ENCODE data around the gene ARHGAP30.

Gene ARHGAP30

DNA sequence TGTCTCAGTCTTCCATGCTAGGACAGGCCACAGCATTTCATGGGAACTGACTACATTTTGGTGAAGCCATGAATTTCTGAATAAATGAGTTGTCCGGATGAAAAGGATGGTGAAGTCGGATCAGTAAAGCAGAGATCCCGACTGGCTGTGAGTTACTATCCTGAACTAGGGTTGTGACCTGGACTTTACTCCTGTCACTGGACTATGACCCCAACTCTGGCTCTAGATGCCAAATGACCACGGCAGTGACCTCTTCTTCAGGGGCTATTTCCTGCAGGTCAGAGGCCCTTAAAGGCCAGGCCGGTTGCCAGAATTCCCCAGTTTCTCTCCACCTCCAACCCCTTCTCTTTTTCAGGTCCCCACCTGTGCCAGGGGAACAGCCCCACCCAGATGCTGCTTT is 21.4 kb upstream of the ARHGAP30 start:
- no peak for DNase-seq (ENCODE audit: low read depth)

DNA sequence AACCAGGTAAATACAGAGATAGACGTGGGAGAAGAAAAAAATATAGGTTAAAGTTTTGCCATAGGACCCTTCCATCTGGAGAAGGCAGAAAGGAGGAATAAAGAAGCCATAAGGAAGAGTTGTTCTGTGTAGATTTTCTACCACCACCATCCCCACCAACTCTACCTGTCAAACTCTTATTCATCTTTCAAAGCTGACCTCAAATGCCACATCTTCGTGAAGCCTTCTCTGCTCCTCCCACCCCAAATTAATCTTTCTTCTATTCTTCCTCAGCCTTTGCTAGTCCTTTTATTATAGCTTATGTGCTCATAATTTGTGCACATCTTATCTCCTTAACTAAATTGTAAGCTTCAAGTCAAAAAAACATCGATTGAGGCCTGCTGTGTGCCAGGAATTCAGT is 20.9 kb upstream of the ARHGAP30 start:
- DNase-seq (ENCODE audit: low read depth) = no peak

DNA sequence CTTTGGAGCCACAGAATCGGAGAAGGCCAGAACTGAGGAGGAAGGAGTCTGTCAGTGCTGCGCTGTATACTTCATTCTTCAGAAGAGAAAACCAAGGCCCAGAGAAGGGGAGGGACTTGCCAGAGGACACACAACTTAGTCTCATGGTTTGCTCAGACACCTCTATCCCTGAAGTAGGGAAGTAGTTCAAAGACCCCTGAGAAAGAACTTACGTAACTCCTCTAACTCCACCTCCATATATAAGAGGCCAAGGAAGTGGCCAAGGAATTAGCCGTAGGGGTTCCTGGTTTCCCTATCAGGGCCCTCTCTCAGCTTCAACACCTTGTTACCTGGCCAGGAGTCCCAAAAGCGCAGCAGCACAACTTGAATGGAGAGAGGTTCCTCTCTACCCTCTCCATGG is 20.2 kb upstream of the ARHGAP30 start:
- no peak for DNase-seq (ENCODE audit: low read depth)

DNA sequence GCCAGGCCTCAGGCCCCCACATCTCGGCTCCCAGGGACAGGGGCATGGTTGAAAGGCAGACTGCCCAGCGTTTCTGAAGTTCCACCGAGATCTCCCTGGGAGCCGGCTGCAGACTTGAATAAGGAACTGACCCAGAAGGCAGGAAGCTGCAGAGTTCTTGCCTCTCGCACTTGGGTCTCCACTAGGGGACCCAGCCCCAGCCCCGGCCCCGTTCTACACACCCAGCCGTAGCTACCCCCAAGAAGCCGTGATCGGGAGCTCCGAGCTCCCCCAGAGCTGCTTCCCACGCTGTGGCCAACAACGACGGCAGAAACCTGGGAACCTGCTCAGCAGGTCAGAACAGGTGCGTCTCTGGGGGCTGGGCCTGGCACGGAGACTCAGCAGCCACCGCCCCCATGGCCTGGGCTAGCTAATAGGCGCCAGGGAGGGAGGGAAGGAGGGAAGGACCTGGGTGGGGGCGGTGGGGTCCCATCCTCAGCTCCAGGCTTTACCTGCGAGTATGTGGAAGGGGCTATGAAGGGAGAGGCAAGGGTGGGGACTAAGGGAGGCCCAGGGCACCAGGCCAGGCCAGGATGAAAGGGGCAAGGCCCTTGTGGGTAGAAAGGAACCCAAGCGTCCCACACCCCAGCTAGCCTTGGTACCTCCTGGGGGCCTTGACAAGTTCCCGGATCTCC is 19.7 kb upstream of the ARHGAP30 start, which contains the start of gene NECTIN4:
Gene NECTIN4 (minus strand): TSS at position 308 of the 674 bp plus-strand sequence. CDS start 262 bp downstream, at position 46.
- DNase-seq (ENCODE audit: low read depth) = no peak

DNA sequence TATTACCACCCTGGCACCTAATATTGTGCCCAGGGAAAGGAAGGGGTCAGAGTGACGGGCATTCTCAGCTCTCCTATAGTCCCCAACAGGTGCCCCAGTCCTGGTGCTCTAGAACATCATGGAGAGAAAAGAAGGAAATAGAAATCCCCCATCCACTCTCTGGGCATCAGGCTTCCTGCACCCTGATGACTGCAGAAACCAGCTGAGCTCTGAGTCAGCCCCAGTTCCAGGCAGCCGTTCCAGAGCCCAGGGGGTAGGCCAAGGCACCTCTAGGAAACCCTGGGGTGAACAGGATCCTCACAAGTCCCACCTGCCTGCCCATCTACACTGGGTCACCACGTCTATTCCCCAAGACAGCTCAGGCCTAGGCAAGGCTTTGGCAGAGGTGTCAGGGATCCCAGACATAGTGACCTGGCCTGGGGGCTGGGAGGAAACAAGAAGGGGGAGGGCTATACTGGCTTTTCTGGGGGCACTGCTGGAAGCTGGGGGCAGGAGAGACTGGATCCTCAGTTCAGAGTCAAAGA is 19.0 kb upstream of the ARHGAP30 start:
- peak; percentile 12 for DNase-seq (ENCODE audit: low read depth)

DNA sequence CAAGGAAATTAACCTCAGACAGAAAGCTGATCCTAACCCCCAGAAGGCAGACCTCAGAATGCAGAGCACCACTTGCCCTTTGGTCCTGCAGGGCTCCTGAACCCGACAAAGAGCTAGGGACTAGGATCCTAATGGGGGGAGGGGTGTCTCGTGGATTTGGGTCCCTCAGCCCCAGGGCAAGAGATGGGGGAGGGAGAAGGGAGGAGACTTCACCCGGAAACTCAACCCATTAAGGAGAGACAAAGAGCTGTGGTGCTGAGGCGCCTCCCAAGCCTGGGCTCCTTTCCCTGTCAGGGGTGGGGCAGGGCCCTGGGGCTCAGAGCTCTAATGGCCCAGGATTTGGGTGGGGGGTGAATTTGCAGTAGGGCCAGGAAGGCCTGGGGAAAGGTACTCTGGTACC is 16.8 kb upstream of the ARHGAP30 start:
- no peak for DNase-seq (ENCODE audit: low read depth)

DNA sequence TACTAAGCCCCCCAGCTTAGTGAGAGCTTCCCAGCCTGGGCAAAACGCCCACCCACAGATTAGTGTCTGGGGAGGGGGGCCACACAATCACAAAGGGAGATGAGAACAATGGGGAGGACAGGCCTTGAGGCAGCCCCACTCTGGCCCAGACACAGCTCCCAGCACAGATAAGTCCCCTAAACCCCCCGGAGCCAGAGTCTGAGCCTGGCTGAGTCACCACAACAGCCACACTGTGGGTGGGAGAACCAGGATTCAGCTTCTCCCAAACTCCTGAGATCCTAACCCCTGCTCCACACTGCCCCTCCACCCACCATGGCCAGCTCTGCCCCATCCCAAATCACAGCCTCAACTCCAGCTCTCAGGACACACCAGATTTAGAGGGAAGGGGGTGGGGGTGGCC is 15.5 kb upstream of the ARHGAP30 start:
- no peak for DNase-seq (ENCODE audit: low read depth)

DNA sequence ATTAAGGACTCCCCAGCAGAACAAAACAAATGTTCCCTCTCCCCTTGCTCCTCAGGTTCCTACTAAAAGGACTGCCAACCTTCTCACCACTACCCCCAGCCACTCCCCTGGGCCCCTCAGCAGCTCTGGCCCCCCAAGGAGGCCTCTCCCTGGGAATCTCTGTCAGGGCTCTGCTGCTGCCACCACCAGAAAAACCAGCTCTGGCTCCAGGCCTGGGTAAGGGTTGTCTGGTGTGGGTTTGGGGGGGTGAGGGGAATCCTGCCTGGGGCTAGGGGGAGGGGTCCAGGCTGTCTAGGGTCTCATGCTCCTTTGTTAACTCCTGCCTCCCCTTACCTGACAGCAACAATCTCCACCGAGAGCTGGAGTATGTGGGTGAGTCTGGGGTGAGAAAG is 14.9 kb upstream of the ARHGAP30 start:
- no peak for DNase-seq (ENCODE audit: low read depth)

DNA sequence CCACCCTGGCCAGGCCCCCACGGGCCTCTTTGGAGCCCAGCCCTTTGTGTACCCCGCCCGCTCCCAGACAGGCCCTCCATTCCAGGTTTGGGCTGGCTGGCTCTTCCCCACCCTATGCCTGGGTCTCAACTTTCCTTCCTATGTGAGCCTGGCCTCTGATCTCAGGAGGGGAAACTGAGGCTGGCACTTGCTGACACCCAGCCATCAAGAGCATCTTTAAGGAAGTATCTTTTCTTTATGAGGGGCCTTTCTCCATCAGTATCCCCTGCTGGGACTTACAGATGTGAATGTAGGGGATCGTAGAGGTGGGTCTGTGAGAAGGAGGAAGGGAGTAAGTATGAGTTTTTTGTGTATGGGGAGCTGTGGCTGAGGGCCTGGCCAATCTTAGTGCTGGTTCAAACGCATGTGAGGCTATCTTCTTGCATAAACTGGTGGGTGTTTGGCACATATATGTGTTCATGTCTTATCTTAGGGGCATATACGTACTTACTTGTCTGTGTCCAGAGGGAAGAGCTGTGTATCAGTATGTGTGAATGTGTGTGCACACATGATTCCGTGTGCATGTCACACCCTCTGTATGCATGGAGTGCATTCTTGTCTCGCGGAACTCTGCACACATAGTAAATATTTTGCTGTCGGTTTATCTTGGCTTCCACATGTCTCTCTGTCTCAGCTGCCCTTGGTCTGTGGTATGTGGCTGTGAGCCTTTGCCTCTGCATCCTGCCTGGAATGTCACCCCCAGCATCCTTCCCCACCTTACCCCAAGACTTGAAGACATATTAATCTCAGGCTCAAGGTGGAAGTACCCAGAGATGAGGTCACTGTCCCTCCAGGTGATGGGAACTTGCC is 14.3 kb upstream of the ARHGAP30 start:
- no peak for DNase-seq (ENCODE audit: low read depth)

DNA sequence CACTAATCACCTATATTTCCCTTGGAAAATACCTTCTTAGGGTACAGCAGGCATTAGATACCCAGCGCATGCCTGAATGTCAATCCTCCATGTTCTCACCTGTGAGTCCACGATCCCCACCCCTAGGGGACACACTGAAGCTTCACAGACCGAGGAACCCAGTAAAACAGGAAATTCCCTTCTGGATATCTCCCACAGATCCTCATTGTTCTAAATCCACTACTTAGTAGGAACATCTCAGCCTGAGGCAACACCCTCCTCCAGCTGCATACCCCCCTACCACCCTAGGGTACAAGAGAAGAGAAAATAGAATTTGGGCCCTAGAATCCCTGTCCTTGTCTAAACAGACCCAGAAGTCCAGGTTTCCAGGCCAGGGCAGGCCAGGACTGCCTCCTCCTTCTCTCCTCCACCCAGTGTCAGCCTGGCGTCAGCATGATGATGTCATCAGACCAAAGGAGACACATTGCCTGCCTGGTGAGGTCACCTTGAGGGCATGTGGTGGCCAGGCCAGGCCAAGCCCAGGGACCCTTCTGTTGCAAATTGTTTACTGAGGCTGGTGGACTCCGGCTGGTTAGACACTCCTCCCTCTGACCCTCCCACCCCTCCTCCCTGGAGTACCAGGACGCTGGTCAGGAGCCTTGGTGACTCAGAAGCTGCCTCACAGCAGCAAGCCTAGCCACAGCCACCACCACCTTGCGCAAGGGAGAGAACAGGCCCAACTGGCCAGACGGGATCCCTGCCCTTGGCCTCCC is 13.5 kb upstream of the ARHGAP30 start:
- DNase-seq (ENCODE audit: low read depth) = peak; percentile 78

DNA sequence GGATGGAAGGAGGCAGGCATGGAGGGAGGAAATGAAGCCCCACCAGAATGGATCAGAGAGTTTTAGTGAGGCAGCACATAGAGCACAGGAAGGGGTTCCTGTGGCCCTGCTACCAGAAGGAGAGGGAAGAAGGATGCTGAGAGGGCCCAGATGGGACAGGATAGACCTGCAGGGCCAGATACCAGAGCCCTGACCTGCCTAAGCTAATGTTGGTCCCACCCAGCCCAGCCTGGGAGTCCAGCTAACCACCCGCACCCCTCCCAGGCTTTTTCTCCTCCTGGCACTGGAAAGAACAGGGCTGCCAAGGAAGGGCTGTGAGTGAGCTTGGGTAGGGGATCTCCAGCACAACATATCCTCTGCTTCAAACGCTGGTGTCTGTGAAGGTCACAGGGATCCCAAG is 12.8 kb upstream of the ARHGAP30 start:
- no peak for DNase-seq (ENCODE audit: low read depth)

DNA sequence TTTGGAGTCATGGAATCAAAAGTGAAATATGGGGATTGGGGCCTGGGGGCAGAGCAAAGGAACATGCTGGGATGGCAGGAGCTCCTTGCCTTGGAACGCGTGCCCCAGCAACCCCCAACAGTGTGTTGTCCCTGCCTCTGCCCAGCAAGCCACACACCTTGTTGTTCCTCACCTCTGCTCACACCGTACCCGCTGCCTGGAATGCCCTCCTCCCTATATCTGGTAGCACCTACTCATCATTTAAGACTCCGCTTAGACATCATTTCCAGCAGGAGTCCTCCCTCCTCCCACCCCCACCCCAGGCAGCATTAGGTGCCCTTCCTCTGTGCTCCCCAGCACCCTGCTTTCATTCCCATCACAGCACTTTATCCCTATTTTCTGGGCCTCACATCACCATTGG is 11.8 kb upstream of the ARHGAP30 start:
- DNase-seq (ENCODE audit: low read depth) = no peak

DNA sequence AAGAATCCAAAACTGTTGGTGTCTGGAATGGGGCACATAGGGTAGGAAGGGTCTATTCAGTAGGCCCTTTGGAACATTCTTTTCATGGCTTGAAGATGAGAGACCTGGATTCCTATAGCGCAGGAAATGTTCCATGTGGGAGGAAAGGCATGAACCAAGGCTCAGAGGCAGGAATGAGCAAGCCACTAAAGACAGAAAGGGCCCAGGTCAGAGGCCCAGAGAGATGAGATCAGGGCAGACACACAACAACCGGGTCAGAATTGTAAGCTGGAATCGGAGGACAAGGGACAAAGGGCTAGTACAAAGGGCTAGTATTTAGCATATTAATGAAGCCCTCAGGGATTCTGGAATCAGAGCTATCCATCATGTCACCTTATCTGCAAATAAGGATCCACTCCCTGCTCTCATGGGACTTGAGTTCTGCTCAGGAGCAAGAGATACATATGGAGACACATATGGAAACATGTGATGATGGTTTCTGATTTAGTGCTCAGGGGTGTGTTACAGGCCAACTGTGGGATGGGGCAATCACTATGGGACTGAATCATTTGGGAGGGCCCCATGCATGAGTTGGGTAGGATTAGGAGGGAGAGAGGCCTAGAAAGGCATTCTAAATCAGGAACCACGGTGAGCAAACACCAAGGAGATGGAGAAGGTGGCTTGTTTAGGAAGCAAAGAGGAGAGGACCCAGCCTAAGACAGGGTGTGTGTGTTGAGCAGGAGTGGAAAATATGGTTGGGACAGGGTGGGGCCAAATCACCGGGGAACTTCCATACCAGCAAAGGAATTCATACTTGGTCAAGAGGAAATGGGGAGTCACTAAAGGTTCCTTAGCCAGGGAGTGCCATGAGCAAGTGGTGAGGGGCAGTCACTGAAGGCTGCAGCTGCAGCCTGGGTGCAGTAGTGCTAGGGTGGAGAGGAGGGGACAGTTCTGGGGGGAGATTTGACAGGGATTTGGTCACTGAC is 11.0 kb upstream of the ARHGAP30 start:
- DNase-seq (ENCODE audit: low read depth) = no peak

DNA sequence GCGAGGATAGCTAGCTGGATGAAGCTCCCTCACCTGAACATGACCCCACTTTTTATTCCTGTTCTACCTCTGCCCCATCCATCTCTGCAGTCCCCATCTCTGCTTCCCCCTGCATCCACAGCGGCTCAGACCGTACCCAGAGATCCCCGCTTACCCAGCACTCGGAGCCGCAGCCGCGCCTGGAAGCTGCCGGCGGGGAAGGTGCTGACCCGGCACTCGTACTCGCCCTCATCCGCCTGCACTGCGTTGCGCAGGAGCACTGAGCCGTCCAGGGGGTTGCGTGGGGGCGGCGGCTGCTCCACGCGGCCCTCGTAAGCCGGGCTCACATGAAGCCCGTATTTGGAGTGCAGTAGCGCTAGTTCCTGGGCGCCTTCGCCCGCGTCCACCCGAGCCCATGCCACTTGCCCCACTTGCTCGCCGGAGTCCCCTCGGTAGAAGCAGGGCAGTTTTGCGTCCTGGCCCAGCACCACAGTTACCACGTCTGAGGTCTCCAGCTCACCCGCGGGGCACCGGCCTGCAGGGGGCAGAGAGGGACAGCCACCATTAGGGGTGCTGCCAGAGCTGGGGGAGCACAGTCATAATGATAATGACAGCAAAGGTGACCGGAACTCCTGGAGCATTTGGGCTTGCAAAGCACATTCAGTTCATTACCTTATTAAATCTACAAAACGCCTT is 9.9 kb upstream of the ARHGAP30 start:
- DNase-seq (ENCODE audit: low read depth) = no peak

DNA sequence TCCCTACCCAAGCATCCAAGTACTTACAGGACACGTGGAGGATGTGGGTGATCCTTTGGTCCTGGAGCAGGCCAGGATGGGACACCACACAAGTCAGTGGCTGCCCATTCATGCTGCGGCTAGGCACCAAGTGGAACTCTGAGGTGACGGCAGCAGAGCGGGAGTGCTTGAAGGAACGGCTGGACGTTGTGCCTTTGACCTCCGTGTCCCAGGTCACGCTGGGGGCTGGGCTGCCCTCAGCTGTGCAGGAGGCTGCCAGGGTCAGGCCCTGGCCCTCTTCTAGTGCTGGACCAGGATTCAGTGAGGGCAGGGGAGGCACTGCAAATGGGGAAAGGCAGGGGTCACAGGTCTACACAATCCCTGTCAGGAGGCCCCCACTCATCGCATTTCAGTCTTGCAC is 7.7 kb upstream of the ARHGAP30 start:
- DNase-seq (ENCODE audit: low read depth) = no peak

DNA sequence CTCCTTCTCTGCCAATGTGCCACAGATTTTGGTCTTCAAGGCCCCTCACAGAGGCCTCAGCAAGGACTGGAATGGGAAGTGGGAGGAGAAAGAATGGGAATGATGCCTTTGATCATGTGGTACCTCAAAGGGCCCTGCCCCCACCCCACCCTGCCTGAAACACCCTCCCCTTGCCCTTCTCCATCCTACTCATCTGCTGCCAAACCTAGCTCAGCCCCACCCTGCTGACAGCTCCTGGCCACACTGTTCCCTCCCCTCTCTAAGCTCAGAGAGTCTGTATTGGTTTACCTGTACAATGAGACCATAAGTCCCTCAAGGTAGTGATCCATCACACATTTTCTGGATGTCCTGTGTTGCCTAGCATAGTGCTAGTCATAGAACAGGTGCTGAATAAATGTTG is 6.7 kb upstream of the ARHGAP30 start:
- no peak for DNase-seq (ENCODE audit: low read depth)

DNA sequence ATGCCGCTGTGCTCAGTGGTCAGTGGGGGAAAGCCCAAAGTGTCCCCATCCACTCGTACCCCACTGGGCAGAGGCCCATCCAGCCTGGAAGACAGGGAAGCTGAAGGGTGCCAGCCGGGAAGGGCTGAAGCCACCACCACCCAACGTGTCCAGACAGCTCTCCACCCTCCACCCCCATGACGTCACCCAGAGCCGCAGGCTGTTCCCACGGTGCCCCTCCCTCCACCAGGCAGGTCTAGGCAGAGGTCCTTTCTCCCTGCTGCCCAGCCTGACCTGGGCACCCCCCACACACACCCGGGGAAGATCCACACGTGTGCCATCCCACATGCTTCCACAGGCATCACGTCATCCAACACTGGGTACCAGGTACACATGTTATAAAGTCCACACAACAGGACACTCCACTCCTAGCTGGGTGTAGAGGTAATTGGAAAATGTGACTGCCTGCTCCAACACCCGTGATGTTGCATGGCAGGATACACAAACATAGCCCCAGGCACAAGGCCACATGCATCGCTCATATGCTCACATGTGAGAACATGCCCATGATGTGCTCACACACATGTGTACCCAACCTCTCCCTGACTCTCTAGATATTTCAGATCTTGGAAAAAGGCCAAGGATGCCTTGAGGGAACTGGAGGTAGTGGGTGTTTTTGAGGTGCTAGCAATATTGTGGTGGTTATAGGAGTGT is 5.1 kb upstream of the ARHGAP30 start:
- no peak for DNase-seq (ENCODE audit: low read depth)

DNA sequence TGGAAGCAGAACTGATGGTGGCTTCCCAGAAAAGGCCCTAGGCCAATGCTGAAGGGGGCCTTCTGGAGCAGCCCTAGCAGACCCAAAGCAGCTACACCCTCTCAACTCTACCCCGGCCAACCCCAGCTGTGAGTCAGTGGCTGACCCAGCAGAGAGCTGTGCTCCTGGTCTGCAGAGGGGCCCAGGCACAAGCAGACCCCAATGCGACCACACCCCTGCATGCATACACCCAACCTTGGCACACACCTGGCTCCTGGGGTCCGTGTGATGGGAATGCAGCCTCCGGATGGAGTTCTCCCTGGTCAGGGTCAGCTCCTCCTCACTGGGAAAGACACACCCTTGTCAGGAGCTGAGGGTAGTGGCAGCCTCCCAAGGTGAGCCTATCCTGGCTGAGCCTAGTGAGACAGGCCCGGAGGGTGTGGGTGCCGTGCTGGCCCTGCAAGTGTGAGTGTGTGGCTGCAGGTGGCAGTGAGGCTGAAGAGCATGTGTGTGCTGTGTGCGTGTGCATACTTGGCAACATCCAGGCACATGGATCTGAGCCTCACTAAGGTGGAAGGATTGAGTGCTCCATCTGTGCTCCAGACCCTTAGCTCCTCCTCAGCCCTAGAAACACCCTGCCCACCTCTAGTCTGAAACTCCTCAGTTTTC is 3.9 kb upstream of the ARHGAP30 start:
- no peak for DNase-seq (ENCODE audit: low read depth)

DNA sequence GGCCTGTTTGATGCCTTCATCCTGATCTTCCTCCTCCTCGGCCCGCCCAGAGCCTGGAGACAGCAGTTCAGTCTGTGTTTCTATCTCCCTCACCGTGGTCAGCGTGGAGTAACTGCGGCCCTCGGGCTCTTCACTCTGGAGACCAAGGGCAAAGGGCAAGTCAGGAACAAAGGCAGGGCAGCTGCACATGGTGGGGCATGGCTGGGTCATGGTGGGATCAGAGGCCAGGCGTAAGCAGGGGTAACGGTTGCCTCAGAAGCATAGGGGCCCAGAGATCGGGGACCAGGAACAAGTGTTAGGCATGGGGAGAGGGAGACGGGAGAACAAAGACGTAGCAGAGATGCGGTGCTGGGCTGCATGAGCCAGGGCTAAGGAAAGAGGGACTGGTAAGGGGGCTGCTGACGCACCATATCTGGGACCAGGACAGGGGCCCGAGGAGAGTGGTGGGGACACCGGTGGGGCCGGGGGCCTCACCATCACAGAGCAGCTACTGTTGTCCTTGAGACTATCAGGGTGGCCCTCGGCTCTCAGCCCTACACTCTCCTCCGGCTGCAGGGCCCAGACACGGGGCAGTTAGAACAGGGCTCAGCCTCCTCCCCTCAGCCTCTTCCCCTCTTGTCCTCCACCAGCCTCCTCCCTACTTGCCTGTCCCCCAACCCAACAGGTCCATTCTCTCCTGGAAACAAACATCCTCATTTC is 3.2 kb upstream of the ARHGAP30 start:
- DNase-seq (ENCODE audit: low read depth) = no peak
